Measurements from ENCODE around the gene FGR.

GRCh38 chr1:27585684-27586083 lies 49.3 kb downstream of the FGR start:
- TF ChIP-seq CTCF (optimal IDR thresholded peaks at IDR 0.05 in 1 of 3, IDR thresholded peaks at IDR 0.05 in 1 of 3, conservative IDR thresholded peaks at IDR 0.05 in 1 of 3; ENCODE audit: extremely low read depth in 1 of 3, insufficient read depth in 2 of 3, low read length in 3 of 3) (no peak), EZH2 (IDR thresholded peaks at IDR 0.05; ENCODE audit: low read length) (no peak)

Measured in keratinocyte (primary cell).